Liver (tissue), 3 donors: ENCODE measurements around the gene SAP30.

Experiments used
- ATF3 ChIP-seq: IDR thresholded peaks from 2 replicates; pipeline ENCODE4 v1.6.1; 2016; ENCODE audit warnings: antibody characterized with exemption
- RAD21 ChIP-seq, 2 donors: IDR thresholded peaks; 2 replicates each; pipeline ENCODE4 v1.6.1; 2016; ENCODE audit warnings: antibody characterized with exemption in 2 of 2, mild to moderate bottlenecking in 2 of 2
- REST ChIP-seq: IDR thresholded peaks from 2 replicates; pipeline ENCODE4 v1.6.1; 2016; ENCODE audit warnings: antibody characterized with exemption, mild to moderate bottlenecking
- SP1 ChIP-seq: IDR thresholded peaks from 2 replicates; pipeline ENCODE4 v1.6.1; 2018; ENCODE audit warnings: antibody characterized with exemption, mild to moderate bottlenecking
- TAF1 ChIP-seq: conservative IDR thresholded peaks from 2 replicates; pipeline ENCODE4 v1.6.1; 2016; ENCODE audit warnings: antibody characterized with exemption, mild to moderate bottlenecking
- YY1 ChIP-seq: IDR thresholded peaks from 2 replicates; pipeline ENCODE4 v1.6.1; 2016; ENCODE audit warnings: antibody characterized with exemption, mild to moderate bottlenecking
- ZBTB33 ChIP-seq: IDR thresholded peaks from 2 replicates; pipeline ENCODE4 v1.6.1; 2016; ENCODE audit warnings: antibody characterized with exemption
- TF ChIP-seq, protein P1 (sequence below): fragments of 150-350 bp; IDR thresholded peaks from 2 replicates; pipeline ENCODE4 v1.5.1; 2017; ENCODE audit warnings: improper control_type of control experiment, low read depth, low read length; ENCODE audit not compliant: missing input control
- TF ChIP-seq, protein P2 (sequence below): IDR thresholded peaks from 2 replicates; pipeline ENCODE4 v1.6.1; 2016; ENCODE audit warnings: antibody characterized with exemption
- donor health status: healthy.
- donor health status: healthy.

DNA sequence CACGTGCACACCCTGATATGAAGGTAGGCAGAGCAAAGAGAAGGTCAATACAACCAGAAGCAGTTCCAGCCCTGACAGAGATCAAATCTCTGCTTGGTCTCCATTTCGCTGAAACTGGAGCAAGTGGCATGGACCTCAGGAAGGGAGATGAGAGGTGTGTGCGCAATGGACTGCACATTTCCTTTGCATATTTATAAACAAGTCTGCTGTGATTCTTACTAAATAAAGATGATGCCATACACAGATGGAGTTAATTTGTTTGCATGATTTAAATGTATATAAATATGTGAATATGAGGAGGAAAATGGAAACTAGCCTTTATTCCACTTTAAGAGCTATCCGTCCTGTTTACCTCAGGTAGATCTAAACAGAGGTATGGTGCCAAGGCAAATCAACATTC is 30.3 kb downstream of the SAP30 start:
- TF ChIP-seq, protein P1, sequence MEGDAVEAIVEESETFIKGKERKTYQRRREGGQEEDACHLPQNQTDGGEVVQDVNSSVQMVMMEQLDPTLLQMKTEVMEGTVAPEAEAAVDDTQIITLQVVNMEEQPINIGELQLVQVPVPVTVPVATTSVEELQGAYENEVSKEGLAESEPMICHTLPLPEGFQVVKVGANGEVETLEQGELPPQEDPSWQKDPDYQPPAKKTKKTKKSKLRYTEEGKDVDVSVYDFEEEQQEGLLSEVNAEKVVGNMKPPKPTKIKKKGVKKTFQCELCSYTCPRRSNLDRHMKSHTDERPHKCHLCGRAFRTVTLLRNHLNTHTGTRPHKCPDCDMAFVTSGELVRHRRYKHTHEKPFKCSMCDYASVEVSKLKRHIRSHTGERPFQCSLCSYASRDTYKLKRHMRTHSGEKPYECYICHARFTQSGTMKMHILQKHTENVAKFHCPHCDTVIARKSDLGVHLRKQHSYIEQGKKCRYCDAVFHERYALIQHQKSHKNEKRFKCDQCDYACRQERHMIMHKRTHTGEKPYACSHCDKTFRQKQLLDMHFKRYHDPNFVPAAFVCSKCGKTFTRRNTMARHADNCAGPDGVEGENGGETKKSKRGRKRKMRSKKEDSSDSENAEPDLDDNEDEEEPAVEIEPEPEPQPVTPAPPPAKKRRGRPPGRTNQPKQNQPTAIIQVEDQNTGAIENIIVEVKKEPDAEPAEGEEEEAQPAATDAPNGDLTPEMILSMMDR: no peak
- TF ChIP-seq, protein P2, sequence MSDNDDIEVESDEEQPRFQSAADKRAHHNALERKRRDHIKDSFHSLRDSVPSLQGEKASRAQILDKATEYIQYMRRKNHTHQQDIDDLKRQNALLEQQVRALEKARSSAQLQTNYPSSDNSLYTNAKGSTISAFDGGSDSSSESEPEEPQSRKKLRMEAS: no peak
- TF ChIP-seq SP1 (no peak), TAF1 (no peak), ZBTB33 (no peak), RAD21 (IDR thresholded peaks at IDR 0.05) (no peak), REST (no peak), YY1 (no peak), ATF3 (no peak)
